Aorta (tissue), 5 donors: Measurements from ENCODE around the gene FLRT3. TPM values are rescaled to one million over a fixed set of nuclear protein-coding genes. Genes with fewer than 3 reads are reported as not detected.

Experiments
- ATAC-seq: fragments of 200-7000 bp; cut with Tn5 transposase; one replicate; pipeline ENCODE4 v1.9.1; 2022; ENCODE audit warnings: moderate library complexity; ENCODE audit not compliant: low FRiP score
- DNase-seq, 2 donors: peaks; one replicate each; pipeline ENCODE4 v3.0.0-alpha.2; 2020
- H3K27ac ChIP-seq, 2 donors: one replicate each; pipeline ENCODE4 v1.5.1; 2013; ENCODE audit warnings: low read length in 2 of 2, mild to moderate bottlenecking in 2 of 2, moderate library complexity in 2 of 2, control low read depth in 1 of 2, inconsistent platforms in 1 of 2, low read depth in 1 of 2
- H3K27me3 ChIP-seq, 2 donors: one replicate each; pipeline ENCODE4 v1.6.1; 2013; ENCODE audit warnings: control low read depth in 1 of 2, low read length in 1 of 2, mild to moderate bottlenecking in 1 of 2, moderate library complexity in 1 of 2; ENCODE audit not compliant: insufficient read depth in 2 of 2, control insufficient read depth in 1 of 2
- H3K36me3 ChIP-seq, 2 donors: one replicate each; pipeline ENCODE4 v1.6.1; 2013; ENCODE audit warnings: control low read depth in 1 of 2, low read length in 1 of 2, mild to moderate bottlenecking in 1 of 2; ENCODE audit not compliant: insufficient read depth in 2 of 2, control insufficient read depth in 1 of 2
- H3K4me1 ChIP-seq, 2 donors: one replicate each; pipeline ENCODE4 v1.6.1; 2013; ENCODE audit warnings: low read length in 2 of 2, control low read depth in 1 of 2, mild to moderate bottlenecking in 1 of 2, moderate library complexity in 1 of 2; ENCODE audit not compliant: insufficient read depth in 2 of 2, control insufficient read depth in 1 of 2
- H3K4me3 ChIP-seq, 2 donors: one replicate each; pipeline ENCODE4 v1.5.1; 2013; ENCODE audit warnings: low read length in 2 of 2, control low read depth in 1 of 2, mild to moderate bottlenecking in 1 of 2
- H3K9me3 ChIP-seq: one replicate; pipeline ENCODE4 v1.6.1; 2013; ENCODE audit warnings: mild to moderate bottlenecking, low read length; ENCODE audit not compliant: control insufficient read depth
- WGBS, 2 donors: extraction: QIAGEN DNeasy Blood & Tissue Kit; methylation state at CpG; one replicate each; pipeline ENCODE4 v1.1.7; 2013; 5-methylcytosine and 5-hydroxymethylcytosine counted together
- intact Hi-C, 2 donors: fragments of 100-400 bp; cut with DNase I; formaldehyde crosslinking; loops; one replicate each; pipeline versions ENCODE4 v1.14.2 to v1.15.0; 2022
- polyA plus RNA-seq, 2 donors: library from polyadenylated mRNA; stranded (reverse); fragments of 200-250 nt; gene quantifications; one replicate each; pipeline ENCODE4 v1.2.3, GENCODE V29; 2013
- total RNA-seq, 2 donors: library from RNA; stranded (reverse); fragmentation: NEBNext Ultra II Directional; extraction: Animal tissue kit (Norgen Biotek cat#: 25700); gene quantifications; one replicate each; pipeline ENCODE4 v1.2.1, GENCODE V29; 2021
- donor health status: healthy with polysubstance abuse.
- donor health status: Bipolar disorder and iron deficiency.
- donor health status: DM: no; HTN: no; CAD: no.
- donor health status: DM: no; HTN: no; CAD: no.
- donor health status: DM: yes; HTN: yes; CAD: no.

FLRT3 gene
- total and polyA plus RNA-seq, 4 donors, result 0.23 to 2.4 (median 0.62) TPM

DNA sequence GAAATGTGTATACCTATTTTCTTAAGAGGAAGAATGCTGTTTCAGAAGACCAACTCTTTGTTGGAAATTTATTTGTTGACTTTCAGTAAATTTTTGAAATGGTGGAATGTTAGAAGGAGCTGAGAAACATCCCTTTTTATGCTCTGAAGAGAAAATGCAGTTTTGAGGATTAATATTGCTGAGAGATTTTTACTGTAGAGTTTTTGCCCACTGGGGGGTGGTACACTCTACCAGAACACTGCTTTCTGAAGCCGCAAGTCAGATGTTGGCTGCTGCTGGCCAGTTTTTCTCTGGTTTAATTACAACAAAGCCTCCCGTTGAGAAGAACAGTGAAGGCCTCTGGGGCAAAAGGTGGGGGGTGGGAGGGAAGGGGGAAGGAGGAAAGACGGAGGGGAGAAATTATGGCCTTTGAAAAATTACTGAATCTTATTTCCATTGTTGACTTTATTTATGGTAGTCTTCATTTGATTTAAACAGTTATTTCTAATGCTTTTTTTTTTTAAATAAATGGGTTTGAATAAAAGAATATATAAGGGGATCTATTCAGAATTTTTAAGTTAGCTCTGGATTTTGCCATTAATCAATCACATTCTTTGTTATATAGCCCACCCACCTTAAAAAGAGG lies 3.0 kb downstream of the FLRT3 start:
- Histone ChIP-seq H3K27me3 (no peaks in the 10 kb centered on the region), H3K36me3 (no peaks in the 10 kb centered on the region), H3K27ac (no peak overlapping the region), H3K9me3 (no peaks in the 10 kb centered on the region), H3K4me1 (no peaks in the 10 kb centered on the region), H3K4me3 (no peak overlapping the region)
- no peak for DNase-seq
- intact Hi-C loops, result no loop called here
- no peak for ATAC-seq
- 20 to 24% methylated on average over 3 of the region's 3 CpGs for WGBS, 2 donors

DNA sequence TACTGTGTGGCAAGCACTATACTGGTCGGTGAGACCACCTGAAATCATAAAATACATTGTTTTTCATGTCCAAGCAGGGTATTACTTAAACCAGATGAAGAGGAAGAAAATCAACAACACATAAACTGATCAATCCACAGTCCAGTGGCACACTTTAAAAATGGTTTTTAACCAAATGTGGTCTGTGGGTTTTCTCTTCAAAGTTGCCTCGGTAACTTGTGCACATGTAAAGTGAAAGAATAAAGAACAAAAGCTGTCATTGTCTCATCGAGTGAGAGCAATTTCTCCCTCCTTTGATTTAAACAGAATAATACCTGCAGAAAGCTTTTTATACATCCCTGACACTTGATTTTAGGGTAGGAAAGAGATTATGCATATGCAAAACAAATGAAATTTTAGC lies 3.7 kb downstream of the FLRT3 start:
- 74% methylated on average over 3 of the region's 3 CpGs for WGBS, 2 donors
- H3K4me3 ChIP-seq, result no peak overlapping the region
- H3K9me3 ChIP-seq, result no peaks in the 10 kb centered on the region
- DNase-seq, result no peak
- H3K36me3 ChIP-seq, result no peaks in the 10 kb centered on the region
- ATAC-seq, result no peak
- intact Hi-C loops, result no loop called here
- H3K27me3 ChIP-seq, result no peaks in the 10 kb centered on the region
- no peaks in the 10 kb centered on the region for H3K4me1 ChIP-seq
- no peak overlapping the region for H3K27ac ChIP-seq

DNA sequence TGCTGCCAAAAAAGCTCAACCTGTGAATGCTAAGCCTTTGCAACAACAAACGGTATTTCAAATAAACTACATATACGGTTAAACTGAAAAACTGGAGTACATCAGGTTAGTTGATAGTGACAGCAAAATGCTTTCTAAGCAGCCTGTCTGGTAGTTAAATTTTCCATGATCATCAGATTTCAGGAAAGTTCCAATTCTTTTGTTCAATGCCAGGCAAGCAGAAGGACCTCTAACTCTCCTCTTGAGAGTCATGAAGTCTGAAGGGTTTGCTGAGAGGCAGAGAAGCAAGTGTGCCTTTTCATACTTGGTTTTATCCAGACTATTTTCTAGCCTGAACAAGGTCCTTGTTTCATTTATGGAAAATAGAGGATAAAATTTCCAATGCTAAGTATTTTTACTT lies 4.5 kb downstream of the FLRT3 start:
- H3K27me3 ChIP-seq, result no peaks in the 10 kb centered on the region
- no peaks in the 10 kb centered on the region for H3K9me3 ChIP-seq
- WGBS, 2 donors, result 92 to 99% methylated on average over 2 of the region's 2 CpGs
- DNase-seq, result no peak
- no peaks in the 10 kb centered on the region for H3K4me1 ChIP-seq
- no peak overlapping the region for H3K27ac ChIP-seq
- no peaks in the 10 kb centered on the region for H3K36me3 ChIP-seq
- ATAC-seq, result no peak
- intact Hi-C loops, result no loop called here
- no peak overlapping the region for H3K4me3 ChIP-seq

DNA sequence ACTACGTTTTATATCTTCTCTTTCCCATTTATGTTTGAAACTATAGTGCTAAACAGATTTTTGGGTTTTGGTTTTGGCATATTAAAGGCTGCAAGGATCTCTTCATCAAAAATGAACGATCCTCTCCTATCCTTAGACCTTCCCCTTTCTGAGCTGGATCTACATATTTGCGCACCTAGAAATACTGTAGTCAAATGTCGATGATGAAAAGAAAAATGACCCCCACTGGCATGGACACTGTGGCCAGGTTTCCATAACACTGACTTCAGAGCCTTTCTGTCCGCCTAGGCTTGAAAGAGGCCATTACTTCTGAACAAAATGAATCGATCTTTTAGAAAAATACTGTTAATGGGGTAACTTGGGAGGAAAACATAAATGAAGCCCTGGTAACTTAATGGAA lies 5.8 kb downstream of the FLRT3 start:
- intact Hi-C loops, result no loop called here
- no peak overlapping the region for H3K4me3 ChIP-seq
- WGBS, 2 donors, result 84 to 89% methylated on average over 6 of the region's 6 CpGs

DNA sequence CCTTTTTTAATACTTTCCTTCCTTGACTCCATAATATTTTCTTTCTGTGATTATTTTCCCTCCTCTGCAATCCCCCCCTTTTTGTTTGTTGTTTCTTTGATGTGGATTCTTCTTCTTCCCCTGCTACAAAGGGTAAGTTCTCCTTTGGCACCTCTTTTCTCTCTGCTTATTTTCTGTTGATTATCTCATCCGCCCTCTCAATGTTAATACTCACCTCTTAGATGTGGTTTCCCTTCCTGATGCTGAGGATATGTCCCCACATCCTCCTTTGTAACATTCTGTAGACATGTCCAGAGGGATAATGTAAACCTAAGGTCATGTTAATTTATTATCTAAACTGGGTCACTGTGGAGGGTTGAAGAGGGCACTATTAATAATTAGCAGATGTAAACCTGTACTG lies 17.7 kb downstream of the FLRT3 start:
- WGBS, 2 donors, result 85 to 92% methylated on average over 1 of the region's 1 CpG
- DNase-seq, result no peak

More for the DNA sequence above, 5.8 kb downstream of the FLRT3 start:
- ATAC-seq, result no peak
- no peaks in the 10 kb centered on the region for H3K9me3 ChIP-seq
- no peaks in the 10 kb centered on the region for H3K36me3 ChIP-seq
- H3K4me1 ChIP-seq, result no peaks in the 10 kb centered on the region
- no peak overlapping the region for H3K27ac ChIP-seq
- DNase-seq, result no peak
- H3K27me3 ChIP-seq, result no peaks in the 10 kb centered on the region

DNA sequence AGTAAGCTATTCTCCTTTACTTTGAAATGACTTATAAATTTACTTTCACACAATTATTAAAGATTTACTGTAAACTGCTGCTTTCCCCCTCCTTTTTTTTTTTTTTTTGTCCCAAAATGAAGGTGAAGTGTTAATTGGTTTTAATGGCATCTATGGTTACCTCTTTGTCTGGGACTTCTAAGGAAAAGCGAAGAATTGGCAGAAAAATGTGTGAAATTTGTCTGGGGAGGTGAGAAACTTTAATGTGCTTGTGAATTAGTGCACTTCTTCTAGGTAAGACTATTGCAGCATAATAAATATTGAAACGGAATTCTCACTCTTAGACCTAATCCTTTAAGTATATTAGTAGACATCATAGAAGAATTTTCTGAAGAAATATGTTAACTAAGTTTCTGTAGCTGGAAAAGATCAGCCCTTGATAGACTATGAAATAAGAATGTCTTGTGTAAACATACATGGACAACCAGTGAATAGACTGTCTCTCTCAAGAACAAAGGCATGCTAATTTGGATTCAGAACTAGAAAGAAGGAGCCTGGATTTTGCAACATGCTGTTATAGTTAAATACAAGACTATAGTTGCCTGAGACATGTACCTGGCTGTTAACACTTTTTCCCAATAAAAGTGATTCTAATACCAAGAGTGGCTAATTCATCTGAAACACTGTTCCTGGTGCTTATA lies 23.9 kb downstream of the FLRT3 start:
- 46 to 50% methylated on average over 2 of the region's 2 CpGs for WGBS, 2 donors
- Histone ChIP-seq H3K36me3 (no peaks in the 10 kb centered on the region), H3K27ac (no peak overlapping the region), H3K4me3 (no peak overlapping the region), H3K4me1 (no peaks in the 10 kb centered on the region), H3K9me3 (no peaks in the 10 kb centered on the region), H3K27me3 (no peaks in the 10 kb centered on the region)
- ATAC-seq (no peak), DNase-seq (no peak)
- intact Hi-C loops, result no loop called here

More for the DNA sequence above, 17.7 kb downstream of the FLRT3 start:
- H3K9me3 ChIP-seq, result no peaks in the 10 kb centered on the region
- intact Hi-C loops, result no loop called here
- H3K27ac ChIP-seq, result no peak overlapping the region
- no peak overlapping the region for H3K4me3 ChIP-seq
- no peak for ATAC-seq
- no peaks in the 10 kb centered on the region for H3K27me3 ChIP-seq
- no peaks in the 10 kb centered on the region for H3K4me1 ChIP-seq
- no peaks in the 10 kb centered on the region for H3K36me3 ChIP-seq

DNA sequence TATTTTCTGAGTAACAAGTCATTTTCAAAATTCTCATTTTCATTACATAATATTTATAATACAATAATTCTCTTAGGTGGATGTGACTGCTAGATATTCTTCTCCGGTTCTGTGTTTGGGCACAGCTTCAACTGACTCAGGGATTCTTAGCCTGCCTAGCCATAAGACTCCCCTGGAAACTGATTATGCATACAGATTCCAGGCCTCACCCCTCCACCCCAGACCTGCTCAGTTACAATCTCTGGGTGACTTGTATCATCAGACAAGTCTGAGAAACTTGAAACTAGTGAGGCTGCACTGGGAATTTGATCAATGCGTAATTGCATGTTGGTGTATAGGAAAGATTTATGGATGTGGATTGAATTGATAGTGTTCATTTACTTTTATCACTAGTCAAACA lies 25.4 kb downstream of the FLRT3 start:
- 90 to 93% methylated on average over 2 of the region's 2 CpGs for WGBS, 2 donors

DNA sequence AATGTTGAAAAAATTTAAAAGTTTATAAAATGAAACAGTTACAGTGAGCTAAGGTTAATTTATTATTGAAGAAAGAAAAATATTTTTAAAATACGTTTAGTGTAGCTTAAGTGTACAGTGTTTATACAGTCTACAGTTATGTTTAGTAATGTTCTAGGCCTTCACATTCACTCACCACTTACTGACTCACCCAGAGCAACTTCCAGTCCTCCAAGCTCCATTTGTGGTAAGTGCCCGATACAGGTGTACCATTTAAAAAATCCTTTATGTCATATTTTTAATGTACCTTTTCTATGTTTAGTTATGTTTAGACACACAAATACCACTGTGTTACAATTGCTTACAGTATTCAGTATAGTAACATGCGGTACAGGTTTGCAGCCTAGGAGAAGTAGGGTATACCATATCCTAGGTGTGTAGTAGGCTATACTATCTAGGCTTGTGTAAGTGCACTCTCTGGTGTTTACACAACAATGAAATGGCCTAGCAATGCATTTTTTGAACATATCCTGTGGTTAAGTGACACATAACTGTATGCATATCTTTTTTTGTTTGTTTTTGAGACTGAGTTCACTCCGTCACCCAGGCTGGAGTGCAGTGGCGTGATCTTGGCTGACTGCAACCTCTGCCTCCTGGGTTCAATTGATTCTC lies 26.3 kb downstream of the FLRT3 start:
- ATAC-seq (no peak), DNase-seq (no peak)
- Histone ChIP-seq H3K9me3 (no peaks in the 10 kb centered on the region), H3K4me1 (no peaks in the 10 kb centered on the region), H3K36me3 (no peaks in the 10 kb centered on the region), H3K27me3 (no peaks in the 10 kb centered on the region), H3K27ac (no peak overlapping the region), H3K4me3 (no peak overlapping the region)
- intact Hi-C loops, result no loop called here
- 78 to 84% methylated on average over 5 of the region's 5 CpGs for WGBS, 2 donors

More for the DNA sequence above, 25.4 kb downstream of the FLRT3 start:
- no peak overlapping the region for H3K27ac ChIP-seq
- H3K4me1 ChIP-seq, result no peaks in the 10 kb centered on the region
- DNase-seq (no peak), ATAC-seq (no peak)
- no peaks in the 10 kb centered on the region for H3K9me3 ChIP-seq
- no peaks in the 10 kb centered on the region for H3K36me3 ChIP-seq
- H3K27me3 ChIP-seq, result no peaks in the 10 kb centered on the region
- H3K4me3 ChIP-seq, result no peak overlapping the region
- intact Hi-C loops, result no loop called here

DNA sequence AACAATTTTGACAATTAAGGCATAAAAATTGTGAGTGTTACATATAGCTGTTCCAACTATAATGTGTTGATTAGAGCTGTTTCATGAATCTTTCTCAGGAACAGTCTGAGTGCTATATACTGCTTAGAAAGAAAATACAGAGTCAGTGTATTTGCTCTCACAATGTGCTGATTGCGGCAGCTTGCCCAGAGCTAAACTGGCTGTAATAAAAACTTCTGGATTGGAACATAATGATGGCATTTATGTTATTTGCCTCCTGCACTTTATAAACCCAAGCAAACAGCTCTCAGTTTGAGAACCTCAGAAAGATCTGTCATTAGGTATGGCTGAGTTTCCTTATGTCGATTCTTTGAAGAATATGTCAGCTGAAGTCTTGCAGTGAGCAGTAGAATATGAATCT lies 29.5 kb downstream of the FLRT3 start:
- Histone ChIP-seq H3K9me3 (no peaks in the 10 kb centered on the region), H3K27me3 (no peaks in the 10 kb centered on the region), H3K36me3 (no peaks in the 10 kb centered on the region), H3K27ac (no peak overlapping the region), H3K4me1 (no peaks in the 10 kb centered on the region), H3K4me3 (no peak overlapping the region)
- intact Hi-C loops, result no loop called here
- ATAC-seq (no peak), DNase-seq (no peak)
- WGBS, 2 donors, result 25 to 38% methylated on average over 2 of the region's 2 CpGs
